ENCODE measurements around the gene KIF16B.

GRCh38 chr20:16588241-16588640 is 15.0 kb upstream of the KIF16B start:
- no peak for TF ChIP-seq CTCF (IDR thresholded peaks at IDR 0.05)
- TF ChIP-seq POLR2A (IDR thresholded peaks at IDR 0.05): no peak
